HG03442 (cell line): ENCODE results near the gene KCNJ10.

ENCODE experiments used
- ATAC-seq: cut with Tn5 transposase; IDR thresholded peaks from one replicate; pipeline ENCODE4 v1.9.1; 2021; ENCODE audit warnings: mild to moderate bottlenecking, moderate library complexity; ENCODE audit not compliant: unreplicated experiment

Gene KCNJ10

GRCh38 chr1:160028426-160028825 is 41.5 kb downstream of the KCNJ10 start:
- no peak for ATAC-seq

DNA sequence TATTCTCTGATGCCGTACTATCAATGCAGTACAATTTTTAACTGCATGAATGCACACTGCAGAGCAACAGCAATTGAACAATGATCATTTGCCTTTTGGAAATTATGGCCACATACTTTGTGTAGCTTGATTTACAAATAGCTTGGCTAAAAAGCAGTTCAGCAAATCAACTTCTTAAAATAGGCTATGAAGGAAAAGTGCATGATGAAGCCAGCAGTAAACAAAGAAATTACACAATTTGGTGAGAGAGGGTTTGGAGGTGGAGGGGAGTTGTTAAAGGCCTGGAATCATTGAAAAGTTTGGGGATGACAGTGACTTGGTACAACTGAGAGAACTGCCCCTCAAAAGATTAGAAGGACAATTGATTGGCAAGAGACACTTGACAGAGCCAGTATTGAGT is 44.6 kb downstream of the KCNJ10 start:
- ATAC-seq: no peak

DNA sequence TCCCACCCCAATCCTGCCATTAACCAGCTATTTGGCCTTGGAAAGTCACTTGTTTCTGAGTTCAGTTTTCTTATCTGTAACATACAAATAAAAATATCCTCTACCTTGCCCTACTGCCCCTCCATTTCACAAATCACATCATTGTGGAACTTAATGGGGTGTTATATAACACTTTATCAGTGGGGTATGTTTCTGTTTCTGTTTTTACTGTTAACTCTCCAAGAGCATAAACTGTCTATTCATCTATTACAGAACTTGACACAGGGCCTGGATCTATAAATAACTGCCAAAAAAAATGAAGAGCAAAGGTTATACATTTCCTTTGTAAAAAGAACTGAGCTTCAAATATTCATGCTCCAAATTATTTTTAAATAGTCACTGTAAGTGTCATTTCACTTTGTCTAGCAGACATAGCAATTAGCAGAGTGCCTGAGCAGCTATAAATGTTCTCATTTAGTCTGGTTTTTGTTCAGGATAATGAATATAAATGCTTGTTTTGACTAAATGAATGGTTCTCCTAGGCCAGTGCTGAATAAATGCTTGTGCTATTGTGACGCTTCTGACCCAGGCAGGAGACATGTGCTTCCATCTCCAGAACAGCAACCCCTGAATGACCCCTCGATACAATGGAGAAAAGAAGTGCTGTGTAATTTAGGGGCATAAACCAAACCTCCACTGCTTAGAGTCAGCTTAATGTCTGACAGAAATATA is 45.6 kb downstream of the KCNJ10 start:
- ATAC-seq: no peak

GRCh38 chr1:160022330-160023310 is 47.3 kb downstream of the KCNJ10 start:
- ATAC-seq: no peak

GRCh38 chr1:160021376-160022074 is 48.4 kb downstream of the KCNJ10 start:
- ATAC-seq: no peak

GRCh38 chr1:160020196-160020595 is 49.8 kb downstream of the KCNJ10 start:
- ATAC-seq: no peak

- no peak for ATAC-seq
These were observed 51.1 kb downstream of the KCNJ10 start for GRCh38 chr1:160018900-160019299.

GRCh38 chr1:160018347-160018746 is 51.6 kb downstream of the KCNJ10 start:
- no peak for ATAC-seq

DNA sequence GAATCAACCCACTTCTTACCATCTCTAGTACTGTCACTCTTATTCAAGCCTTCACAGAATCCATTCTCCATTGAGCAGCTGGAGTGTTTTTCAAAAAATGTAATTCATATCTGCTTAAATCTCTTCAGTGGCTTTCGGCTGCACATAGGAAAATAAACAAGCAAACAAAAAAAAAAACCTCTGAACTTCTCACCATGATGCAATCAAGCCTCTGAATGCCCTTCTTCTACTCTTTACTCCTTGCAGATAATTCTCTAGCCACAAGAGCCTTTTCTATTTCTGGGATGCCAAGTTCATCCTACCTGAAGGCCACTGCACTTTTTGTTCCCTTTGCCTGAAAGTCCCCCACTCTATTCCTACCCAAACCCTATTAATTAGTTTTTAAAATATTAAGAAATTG is 52.4 kb downstream of the KCNJ10 start:
- no peak for ATAC-seq

- no peak for ATAC-seq
These were observed 58.2 kb downstream of the KCNJ10 start for GRCh38 chr1:160011781-160012180.

DNA sequence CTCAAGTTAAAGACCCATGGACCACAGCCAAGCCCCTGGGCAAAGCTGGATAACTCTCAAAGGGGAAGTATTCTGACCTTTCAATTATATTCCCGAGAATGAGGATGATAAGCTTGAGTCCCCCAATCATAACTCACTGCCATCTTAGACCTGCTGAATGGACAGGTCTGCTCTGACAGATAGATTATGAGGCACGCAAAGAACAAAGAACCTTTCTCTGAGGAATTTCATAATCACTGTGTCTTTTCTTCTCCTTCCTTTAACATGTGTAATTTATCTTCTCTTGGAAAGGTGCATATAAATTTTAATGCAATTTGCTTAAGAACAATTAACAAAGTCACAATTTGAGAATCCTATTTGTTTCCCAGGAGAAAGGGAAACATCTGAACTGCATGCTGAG is 60.2 kb downstream of the KCNJ10 start:
- no peak for ATAC-seq

DNA sequence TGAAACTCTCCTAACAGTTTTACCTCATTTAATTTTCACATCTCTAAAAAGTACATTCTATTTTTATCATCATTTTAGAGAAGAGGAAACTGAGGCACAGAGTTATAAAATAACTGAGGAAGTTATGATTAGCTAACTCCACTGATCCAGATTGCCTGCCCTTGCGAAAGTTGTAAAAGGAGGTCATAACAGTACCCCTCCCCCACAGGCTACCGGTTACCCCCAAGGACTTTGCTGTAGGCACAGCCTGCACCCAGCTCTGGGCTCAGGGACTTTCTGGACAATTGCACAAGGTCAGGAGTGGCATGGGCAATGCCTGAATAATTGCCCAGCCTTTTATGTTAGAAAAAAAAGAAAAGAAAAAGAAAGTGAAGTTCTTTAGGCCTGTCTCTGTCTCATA is 60.9 kb downstream of the KCNJ10 start:
- ATAC-seq: no peak

GRCh38 chr1:160007577-160008200 is 62.3 kb downstream of the KCNJ10 start:
- ATAC-seq: no peak

GRCh38 chr1:160006312-160006940 is 63.5 kb downstream of the KCNJ10 start:
- ATAC-seq: peak; percentile 70

DNA sequence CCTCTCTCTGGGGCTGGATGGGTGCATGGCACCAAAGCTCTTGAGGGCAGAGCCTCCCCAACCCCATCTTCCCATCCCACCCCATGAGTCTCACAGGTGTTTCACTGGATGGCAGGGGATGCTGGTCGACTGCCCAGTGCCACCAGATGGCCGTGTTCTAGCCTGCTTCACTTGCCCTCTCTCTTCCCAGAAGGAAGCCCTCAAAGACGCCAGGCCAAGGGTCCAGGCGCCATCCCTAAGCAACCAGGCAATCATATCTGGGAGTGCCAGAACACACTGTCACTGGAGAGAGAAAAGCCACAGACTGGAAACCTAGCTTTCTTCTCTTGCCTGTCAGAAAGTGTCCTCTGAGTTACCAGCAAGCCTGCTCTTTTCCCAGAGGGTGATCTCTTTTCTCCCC is 64.9 kb downstream of the KCNJ10 start:
- no peak for ATAC-seq

DNA sequence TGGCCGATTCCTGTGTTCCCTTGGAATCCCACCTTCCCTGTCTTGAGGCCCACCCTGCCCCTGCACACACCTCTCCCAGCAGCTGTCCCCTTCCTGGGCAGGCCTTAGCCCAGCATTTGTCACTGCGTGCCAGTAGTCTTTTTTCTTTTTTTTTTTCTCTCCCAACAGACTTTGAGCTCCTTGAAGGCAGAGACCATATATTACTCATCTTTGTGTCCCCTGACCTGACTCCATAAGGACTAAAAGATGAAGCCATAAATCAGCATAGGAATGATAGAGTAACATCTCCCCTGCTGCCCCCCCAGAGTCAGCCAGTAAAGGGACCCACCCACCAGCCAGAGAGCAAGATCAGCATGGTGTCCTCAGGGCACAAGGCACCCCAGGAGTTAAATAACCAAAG is 65.5 kb downstream of the KCNJ10 start:
- ATAC-seq: no peak

DNA sequence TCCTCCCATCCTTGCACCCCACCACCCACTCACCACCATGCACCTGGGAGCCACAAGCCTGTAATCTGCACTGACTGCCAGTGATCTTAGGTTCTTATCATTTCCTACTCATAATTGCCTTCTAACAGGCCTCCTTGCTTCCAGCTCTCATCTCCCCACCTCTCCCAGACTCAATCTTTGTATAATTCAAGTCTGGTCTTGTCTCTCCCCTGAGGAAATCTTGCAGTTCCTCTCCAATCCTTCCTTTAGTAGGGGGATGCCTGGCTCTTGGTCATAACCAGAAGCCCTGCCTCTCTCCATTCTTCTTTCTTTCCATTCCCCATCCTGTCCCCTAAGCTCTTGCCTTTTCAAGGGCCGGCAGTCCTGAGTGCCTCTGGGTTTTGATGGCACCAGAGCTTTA is 66.0 kb downstream of the KCNJ10 start:
- ATAC-seq: no peak

GRCh38 chr1:160001440-160001839 is 68.5 kb downstream of the KCNJ10 start:
- ATAC-seq: no peak

GRCh38 chr1:159999204-159999603 is 70.8 kb downstream of the KCNJ10 start:
- ATAC-seq: no peak

GRCh38 chr1:159996653-159997052 is 73.3 kb downstream of the KCNJ10 start:
- no peak for ATAC-seq

DNA sequence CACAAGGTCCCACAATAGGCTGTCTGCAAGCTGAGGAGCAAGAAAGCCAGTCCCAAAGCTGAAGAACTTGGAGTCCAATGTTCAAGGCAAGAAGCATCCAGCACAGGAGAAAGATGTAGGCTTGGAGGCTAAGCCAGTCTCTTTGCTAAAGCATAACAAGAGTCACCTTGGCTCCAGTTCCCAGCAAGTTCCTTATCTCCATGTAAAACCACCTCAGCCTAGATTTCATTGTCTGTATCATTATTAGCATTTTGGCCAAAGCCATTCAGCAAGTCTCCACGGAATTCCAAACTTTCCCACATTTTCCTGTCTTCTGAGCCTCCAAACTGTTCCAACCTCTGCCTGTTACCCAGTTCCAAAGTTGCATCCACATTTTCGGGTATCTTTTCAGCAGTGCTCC is 75.1 kb downstream of the KCNJ10 start:
- no peak for ATAC-seq
